HFFc6 (cell line): ENCODE results near the gene ZNF138. TPM values are rescaled to one million over a fixed set of nuclear protein-coding genes. Genes with fewer than 3 reads are reported as not detected.
"Not testable (repeated sequence)": the region's sequence is repeated elsewhere in the genome, so short reads cannot be mapped to it uniquely, and the experiment has no call there.

Experiments used
- DNase-seq: peaks from one replicate; pipeline ENCODE4 v3.0.0-alpha.2; 2018
- H3K27ac Mint-ChIP-seq: 2 replicates; pipeline ENCODE4 v1.8.0; 2020; ENCODE audit warnings: mild to moderate bottlenecking, mixed read lengths
- H3K27me3 Mint-ChIP-seq: 2 replicates; pipeline ENCODE4 v1.8.0; 2021; ENCODE audit warnings: mild to moderate bottlenecking, moderate library complexity, mixed read lengths; ENCODE audit not compliant: insufficient read depth
- H3K36me3 Mint-ChIP-seq: 2 replicates; pipeline ENCODE4 v1.8.0; 2021; ENCODE audit warnings: low read depth, mixed read lengths
- H3K4me1 Mint-ChIP-seq: 2 replicates; pipeline ENCODE4 v1.8.0; 2020; ENCODE audit warnings: low read depth, mixed read lengths
- H3K4me3 Mint-ChIP-seq: 2 replicates; pipeline ENCODE4 v1.8.0; 2020; ENCODE audit warnings: mild to moderate bottlenecking, moderate library complexity, mixed read lengths
- H3K9me3 Mint-ChIP-seq: 2 replicates; pipeline ENCODE4 v1.8.0; 2020; ENCODE audit warnings: mild to moderate bottlenecking, mixed read lengths
- total RNA-seq, 6 experiments: library from RNA; stranded (reverse); fragmentation: NEBNext Ultra II Directional; extraction: Animal tissue kit (Norgen Biotek cat#: 25700); gene quantifications; 2 replicates in 1 of 6; 3 replicates in 5 of 6; pipeline ENCODE4 v1.2.3, GENCODE V29; 2021
- TF ChIP-seq, protein P1 (sequence below): fragments of 200-600 bp; sonication (generic); IDR thresholded peaks from 2 replicates; pipeline ENCODE4 v1.5.0; 2021; ENCODE audit warnings: antibody characterized with exemption, mild to moderate bottlenecking

ZNF138 gene
- total RNA-seq, 6 experiments from 2014 or later, result 2.3 to 3.1 (median 2.6) TPM

DNA sequence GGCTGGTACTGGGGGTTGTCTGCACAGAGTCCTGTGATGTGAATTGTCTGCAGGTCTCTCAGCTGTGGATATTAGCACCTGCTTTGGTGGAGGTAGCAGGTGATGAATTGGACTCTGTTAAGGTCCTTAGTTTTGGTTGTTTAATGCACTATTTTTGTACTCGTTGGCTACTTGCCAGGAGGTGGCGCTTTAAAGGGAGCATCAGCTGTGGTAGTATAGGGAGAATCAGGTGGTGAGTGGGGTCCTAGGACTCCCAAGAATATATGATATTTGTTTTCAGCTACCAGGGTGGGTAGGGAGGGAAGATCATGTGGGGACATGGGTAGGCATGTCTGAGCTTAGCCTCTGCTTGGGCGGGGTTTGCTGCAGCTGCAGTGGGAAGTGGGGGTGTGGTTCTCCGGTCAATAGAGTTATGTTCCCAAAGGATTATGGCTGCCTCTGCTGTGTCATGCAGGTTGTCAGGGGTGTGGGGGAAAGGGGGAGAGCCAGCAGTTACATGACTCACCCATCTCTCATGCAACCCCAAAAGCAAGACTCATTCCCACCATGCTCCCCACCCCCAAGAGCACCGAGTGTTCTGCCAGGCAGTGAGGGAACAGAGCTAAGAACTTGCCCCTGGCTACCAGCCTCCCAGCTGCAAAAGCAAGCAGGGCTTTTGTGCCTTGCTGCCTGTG, 55.2 kb downstream of the ZNF138 start:
- peaks cover 13% of the 10 kb centered on the region for H3K4me1 Mint-ChIP-seq
- peak overlapping the region; percentile 17; the same call in 1 of the 2 replicates for H3K4me3 Mint-ChIP-seq
- no peaks in the 10 kb centered on the region; the same call in none of the 2 replicates for H3K27me3 Mint-ChIP-seq
- no peaks in the 10 kb centered on the region; the same call in 1 of the 2 replicates for H3K36me3 Mint-ChIP-seq
- peaks cover 3% of the 10 kb centered on the region; the same call in 1 of the 2 replicates for H3K9me3 Mint-ChIP-seq
- TF ChIP-seq, protein P1, sequence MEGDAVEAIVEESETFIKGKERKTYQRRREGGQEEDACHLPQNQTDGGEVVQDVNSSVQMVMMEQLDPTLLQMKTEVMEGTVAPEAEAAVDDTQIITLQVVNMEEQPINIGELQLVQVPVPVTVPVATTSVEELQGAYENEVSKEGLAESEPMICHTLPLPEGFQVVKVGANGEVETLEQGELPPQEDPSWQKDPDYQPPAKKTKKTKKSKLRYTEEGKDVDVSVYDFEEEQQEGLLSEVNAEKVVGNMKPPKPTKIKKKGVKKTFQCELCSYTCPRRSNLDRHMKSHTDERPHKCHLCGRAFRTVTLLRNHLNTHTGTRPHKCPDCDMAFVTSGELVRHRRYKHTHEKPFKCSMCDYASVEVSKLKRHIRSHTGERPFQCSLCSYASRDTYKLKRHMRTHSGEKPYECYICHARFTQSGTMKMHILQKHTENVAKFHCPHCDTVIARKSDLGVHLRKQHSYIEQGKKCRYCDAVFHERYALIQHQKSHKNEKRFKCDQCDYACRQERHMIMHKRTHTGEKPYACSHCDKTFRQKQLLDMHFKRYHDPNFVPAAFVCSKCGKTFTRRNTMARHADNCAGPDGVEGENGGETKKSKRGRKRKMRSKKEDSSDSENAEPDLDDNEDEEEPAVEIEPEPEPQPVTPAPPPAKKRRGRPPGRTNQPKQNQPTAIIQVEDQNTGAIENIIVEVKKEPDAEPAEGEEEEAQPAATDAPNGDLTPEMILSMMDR, result no peak
- peak; percentile 10 for DNase-seq
- peak overlapping the region; percentile 54 for H3K27ac Mint-ChIP-seq

DNA sequence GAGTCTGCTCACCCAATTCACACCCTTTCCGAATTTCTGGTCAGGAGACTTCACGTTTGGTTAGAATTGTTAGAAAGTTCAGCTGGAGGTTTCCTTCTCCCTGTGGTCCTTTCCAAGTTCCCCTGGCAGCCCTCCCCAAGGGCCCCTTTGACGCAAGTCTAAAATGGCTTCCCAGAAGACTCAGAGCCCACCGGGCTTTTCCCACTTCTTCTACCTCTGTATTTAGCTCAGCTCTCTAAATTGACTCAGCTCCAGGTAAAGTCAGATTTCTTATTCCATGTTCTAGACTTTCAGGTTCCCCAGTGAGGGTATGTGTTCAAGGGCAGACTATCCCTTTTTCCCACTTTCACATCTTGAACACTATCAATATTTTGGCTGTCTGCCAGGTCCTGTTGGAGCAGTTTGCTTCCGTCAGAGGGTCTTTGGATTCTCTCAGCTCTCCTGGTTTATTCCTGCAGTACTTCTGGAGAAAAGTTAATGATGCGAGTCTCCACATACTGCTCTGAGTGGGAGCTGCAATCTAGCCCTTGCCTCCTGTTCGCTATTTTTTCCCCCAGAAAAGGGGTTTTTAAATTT, 55.8 kb downstream of the ZNF138 start:
- no peak for DNase-seq
- H3K27me3 Mint-ChIP-seq, result no peaks in the 10 kb centered on the region; the same call in none of the 2 replicates
- H3K27ac Mint-ChIP-seq, result no peak overlapping the region; the same call in 1 of the 2 replicates
- H3K9me3 Mint-ChIP-seq, result peaks cover 1% of the 10 kb centered on the region; the same call in 1 of the 2 replicates
- TF ChIP-seq, protein P1, result no peak
- no peak overlapping the region for H3K4me3 Mint-ChIP-seq
- no peaks in the 10 kb centered on the region; the same call in 1 of the 2 replicates for H3K36me3 Mint-ChIP-seq
- peaks cover 13% of the 10 kb centered on the region for H3K4me1 Mint-ChIP-seq

GRCh38 chr7:64853679-64854078, 59.5 kb downstream of the ZNF138 start:
- TF ChIP-seq, protein P1, result no peak
- peaks cover 13% of the 10 kb centered on the region for H3K4me1 Mint-ChIP-seq
- no peaks in the 10 kb centered on the region; the same call in 1 of the 2 replicates for H3K27me3 Mint-ChIP-seq
- H3K9me3 Mint-ChIP-seq, result no peaks in the 10 kb centered on the region
- H3K36me3 Mint-ChIP-seq, result no peaks in the 10 kb centered on the region
- no peak overlapping the region for H3K4me3 Mint-ChIP-seq
- no peak overlapping the region for H3K27ac Mint-ChIP-seq
- no peak for DNase-seq

DNA sequence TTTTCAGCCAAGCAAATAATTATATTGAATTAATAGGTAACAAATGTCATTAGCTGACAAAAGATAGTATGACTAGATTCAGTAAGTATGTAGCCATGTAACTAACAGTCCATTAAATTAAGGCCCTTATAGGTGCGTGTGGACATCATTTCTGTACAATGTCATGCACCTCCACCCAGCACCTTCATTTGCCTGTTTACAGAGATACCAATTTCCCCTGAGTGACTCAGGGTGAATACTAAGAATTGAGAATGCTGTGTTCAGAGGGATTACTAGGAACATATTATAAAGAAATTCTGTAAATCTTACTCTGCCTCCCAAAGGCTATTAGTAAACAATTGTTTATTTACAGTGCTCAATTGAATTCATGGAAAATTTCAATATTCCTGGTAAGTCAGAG, 60.7 kb downstream of the ZNF138 start:
- no peaks in the 10 kb centered on the region for H3K9me3 Mint-ChIP-seq
- H3K4me3 Mint-ChIP-seq, result no peak overlapping the region
- TF ChIP-seq, protein P1, result no peak
- no peak for DNase-seq
- no peaks in the 10 kb centered on the region for H3K36me3 Mint-ChIP-seq
- no peaks in the 10 kb centered on the region for H3K27me3 Mint-ChIP-seq
- H3K4me1 Mint-ChIP-seq, result peaks cover 1% of the 10 kb centered on the region; the same call in 1 of the 2 replicates
- no peak overlapping the region for H3K27ac Mint-ChIP-seq

DNA sequence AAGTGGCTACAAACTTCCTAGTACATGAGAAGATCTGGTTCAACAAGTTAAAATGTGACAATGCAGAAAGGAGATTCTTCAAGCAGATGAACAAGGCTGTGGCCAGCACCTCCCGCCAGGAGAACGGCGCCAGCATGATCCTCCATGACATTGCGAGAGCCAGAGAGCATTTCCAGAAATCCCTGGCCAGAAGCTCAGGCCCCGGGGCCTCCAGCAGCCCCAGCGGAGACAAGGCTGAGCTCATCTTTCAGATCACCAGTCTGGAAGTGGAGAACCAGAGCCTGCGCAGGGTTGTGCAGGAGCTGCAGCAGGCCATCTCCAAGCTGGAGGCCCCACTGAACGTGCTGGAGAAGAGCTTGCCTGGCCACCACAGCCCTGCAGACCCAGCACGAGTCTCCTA, 68.8 kb downstream of the ZNF138 start:
- H3K4me3 Mint-ChIP-seq, result no peak overlapping the region
- no peak overlapping the region for H3K27ac Mint-ChIP-seq
- DNase-seq, result no peak
- peaks cover 4% of the 10 kb centered on the region; the same call in 1 of the 2 replicates for H3K27me3 Mint-ChIP-seq
- H3K4me1 Mint-ChIP-seq, result no peaks in the 10 kb centered on the region
- H3K36me3 Mint-ChIP-seq, result no peaks in the 10 kb centered on the region
- TF ChIP-seq, protein P1, result no peak
- peaks cover 9% of the 10 kb centered on the region for H3K9me3 Mint-ChIP-seq

- not testable (repeated sequence) for H3K36me3 Mint-ChIP-seq, DNase-seq, H3K27me3 Mint-ChIP-seq, H3K4me3 Mint-ChIP-seq, H3K27ac Mint-ChIP-seq, H3K4me1 Mint-ChIP-seq
- H3K9me3 Mint-ChIP-seq, result peaks cover 11% of the 10 kb centered on the region
Observed at GRCh38 chr7:64863530-64863929, 69.3 kb downstream of the ZNF138 start.
